ENCODE measurements around the gene NAB1. TPM values are rescaled to one million over a fixed set of nuclear protein-coding genes. Genes with fewer than 3 reads are reported as not detected.
A peak's percentile ranks its signal among the peaks of the same experiment; 100 is the strongest.

The NAB1 gene
- total RNA-seq, 1 donor from 2014 or later, result 31.3 TPM

DNA sequence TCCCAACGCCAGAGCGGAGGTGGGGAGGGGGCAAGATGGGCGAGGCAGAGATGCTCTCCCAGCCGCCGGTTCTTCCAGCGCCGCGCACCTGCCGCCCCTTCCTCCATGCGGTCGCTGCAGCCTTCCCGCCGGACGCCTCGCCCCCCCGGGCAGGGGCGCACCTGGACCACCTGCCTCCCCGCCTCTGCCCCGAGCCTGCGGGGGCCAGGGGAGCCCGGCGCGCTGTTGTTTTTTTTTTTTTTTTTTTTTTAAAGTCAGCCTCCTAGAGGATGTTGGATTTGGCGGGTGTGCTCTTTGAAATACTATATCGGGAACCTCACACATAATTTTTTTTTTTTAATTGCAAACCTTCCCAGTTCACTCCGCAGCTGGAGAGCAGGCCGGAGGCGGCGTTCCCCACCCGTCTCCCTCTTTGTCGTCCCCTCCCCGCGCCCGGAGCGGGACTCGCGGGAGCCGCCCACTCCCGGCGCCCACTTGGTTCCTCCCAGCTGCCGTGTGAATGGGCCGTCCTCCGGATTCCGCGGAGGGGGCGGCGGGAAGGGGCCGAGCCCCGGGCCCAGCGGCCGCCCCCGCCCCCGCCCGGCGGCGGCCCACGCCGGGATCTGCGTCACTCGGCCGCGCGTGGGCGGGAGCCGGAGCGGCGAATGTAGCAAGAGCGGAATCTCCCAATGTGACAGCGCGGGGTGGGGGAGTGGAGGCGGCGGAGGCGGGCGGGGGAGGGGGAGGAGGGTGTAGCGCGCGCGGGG, 421 bp upstream of the NAB1 start:
- ChIA-PET POLR2A (interaction anchor here (0.5 to 2.1 kb wide), 13 partner anchors 11 to 885 kb away, joined by 3 to 34 read pairs (median 8); partner anchors contain the start of gene NEMP2), CTCF (no interaction called here)
- H3K27me3 Mint-ChIP-seq, result no peaks in the 10 kb centered on the region
- H3K9me3 Mint-ChIP-seq, result no peaks in the 10 kb centered on the region
- intact Hi-C loops (cut with micrococcal nuclease), result loop anchor here (1.0 to 10.0 kb wide), 11 partner anchors 32 to 1208 kb away; partner anchors contain the start of genes ASNSD1, GLS, MFSD6 and NABP1
- H3K4me1 Mint-ChIP-seq, result peaks cover 22% of the 10 kb centered on the region
- peak overlapping the region; percentile 79 for H3K27ac Mint-ChIP-seq
- peak overlapping the region; percentile 83 for H3K4me3 Mint-ChIP-seq
- ATAC-seq (ENCODE audit: low read depth) (peak; percentile 77), DNase-seq (peak; percentile 91)
- H3K36me3 Mint-ChIP-seq (ENCODE audit: low read depth), result peaks cover 5% of the 10 kb centered on the region
- TF ChIP-seq, protein P1, sequence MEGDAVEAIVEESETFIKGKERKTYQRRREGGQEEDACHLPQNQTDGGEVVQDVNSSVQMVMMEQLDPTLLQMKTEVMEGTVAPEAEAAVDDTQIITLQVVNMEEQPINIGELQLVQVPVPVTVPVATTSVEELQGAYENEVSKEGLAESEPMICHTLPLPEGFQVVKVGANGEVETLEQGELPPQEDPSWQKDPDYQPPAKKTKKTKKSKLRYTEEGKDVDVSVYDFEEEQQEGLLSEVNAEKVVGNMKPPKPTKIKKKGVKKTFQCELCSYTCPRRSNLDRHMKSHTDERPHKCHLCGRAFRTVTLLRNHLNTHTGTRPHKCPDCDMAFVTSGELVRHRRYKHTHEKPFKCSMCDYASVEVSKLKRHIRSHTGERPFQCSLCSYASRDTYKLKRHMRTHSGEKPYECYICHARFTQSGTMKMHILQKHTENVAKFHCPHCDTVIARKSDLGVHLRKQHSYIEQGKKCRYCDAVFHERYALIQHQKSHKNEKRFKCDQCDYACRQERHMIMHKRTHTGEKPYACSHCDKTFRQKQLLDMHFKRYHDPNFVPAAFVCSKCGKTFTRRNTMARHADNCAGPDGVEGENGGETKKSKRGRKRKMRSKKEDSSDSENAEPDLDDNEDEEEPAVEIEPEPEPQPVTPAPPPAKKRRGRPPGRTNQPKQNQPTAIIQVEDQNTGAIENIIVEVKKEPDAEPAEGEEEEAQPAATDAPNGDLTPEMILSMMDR (IDR thresholded peaks at IDR 0.05), result no peak

DNA sequence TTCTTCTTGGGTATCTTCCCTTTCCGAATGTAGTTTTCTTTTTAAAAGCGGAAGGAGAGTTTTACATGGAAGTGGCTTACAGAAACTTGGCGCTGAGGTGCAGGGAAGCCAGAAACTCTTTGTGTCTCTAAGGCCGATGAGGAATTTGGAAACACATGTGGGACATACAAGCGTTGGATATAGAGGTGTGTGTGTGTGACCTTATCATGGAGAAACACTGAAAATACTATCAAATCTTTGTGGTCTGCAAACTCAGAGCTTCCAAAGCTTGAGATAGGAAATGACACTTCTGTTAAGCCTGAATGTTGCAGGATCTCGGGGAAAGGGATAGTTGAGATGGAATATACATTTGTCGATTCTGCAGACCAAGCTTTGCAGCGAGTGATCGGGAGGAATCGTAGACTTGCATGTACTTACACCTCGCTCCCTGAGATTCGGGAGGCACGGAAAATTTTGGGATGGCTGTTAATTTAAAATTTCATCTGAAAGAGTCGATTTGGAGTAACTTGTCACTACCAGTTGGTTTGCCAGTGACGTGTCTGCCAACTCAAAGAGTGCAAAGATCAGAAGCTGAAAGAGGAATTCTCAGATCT, 1.0 kb downstream of the NAB1 start:
- no peaks in the 10 kb centered on the region for H3K9me3 Mint-ChIP-seq
- POLR2A ChIA-PET, result interaction anchor here (0.6 to 2.0 kb wide), 5 partner anchors 25 to 232 kb away, joined by 3 to 14 read pairs (median 4); partner anchors contain the start of genes GLS and NEMP2
- CTCF ChIA-PET, result interaction anchor here (1.0 kb wide), 1 partner anchor 29 kb away, joined by 5 read pairs; no protein-coding TSS in a partner anchor
- peak overlapping the region; percentile 91 for H3K4me3 Mint-ChIP-seq
- H3K4me1 Mint-ChIP-seq, result peaks cover 22% of the 10 kb centered on the region
- intact Hi-C loops (cut with micrococcal nuclease), result loop anchor here (1.0 to 10.0 kb wide), 9 partner anchors 69 to 1209 kb away; partner anchors contain the start of genes ASNSD1, MFSD6, NABP1 and NEMP2
- H3K27ac Mint-ChIP-seq, result peak overlapping the region; percentile 80
- DNase-seq, result no peak
- no peak for ATAC-seq (ENCODE audit: low read depth)
- peaks cover 5% of the 10 kb centered on the region for H3K36me3 Mint-ChIP-seq (ENCODE audit: low read depth)
- no peaks in the 10 kb centered on the region for H3K27me3 Mint-ChIP-seq
- TF ChIP-seq, protein P1 (IDR thresholded peaks at IDR 0.05), result no peak

DNA sequence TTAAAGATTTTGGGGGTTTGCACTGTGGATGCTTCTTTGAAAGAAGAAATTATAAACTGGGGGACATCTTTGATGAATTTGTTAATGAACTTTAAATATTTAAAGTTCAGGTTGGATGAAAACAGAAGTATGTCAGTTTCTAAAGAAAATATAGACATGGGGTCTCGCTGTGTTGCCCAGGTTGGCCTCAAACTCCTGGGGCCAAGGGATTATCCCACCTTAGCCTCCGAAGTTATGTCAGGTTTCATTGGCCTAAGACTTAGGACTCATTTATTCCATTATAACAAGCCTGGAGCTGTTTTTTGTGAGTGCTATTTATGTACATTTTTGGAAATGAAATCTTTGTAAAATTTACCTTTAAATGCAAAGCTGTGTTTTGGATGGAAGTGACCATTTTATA, 2.5 kb downstream of the NAB1 start:
- H3K9me3 Mint-ChIP-seq, result no peaks in the 10 kb centered on the region
- ATAC-seq (ENCODE audit: low read depth), result no peak
- no peak for DNase-seq
- H3K27me3 Mint-ChIP-seq, result no peaks in the 10 kb centered on the region
- no peak overlapping the region for H3K4me3 Mint-ChIP-seq
- ChIA-PET CTCF (interaction anchor here (1.4 kb wide), 1 partner anchor 28 kb away, joined by 5 read pairs; no protein-coding TSS in a partner anchor), POLR2A (interaction anchor here (1.0 to 2.0 kb wide), 2 partner anchors 28 to 118 kb away, joined by 4 to 14 read pairs; partner anchors contain the start of gene NEMP2)
- H3K27ac Mint-ChIP-seq, result no peak overlapping the region
- TF ChIP-seq, protein P1 (IDR thresholded peaks at IDR 0.05), result no peak
- H3K36me3 Mint-ChIP-seq (ENCODE audit: low read depth), result peaks cover 8% of the 10 kb centered on the region
- H3K4me1 Mint-ChIP-seq, result peaks cover 21% of the 10 kb centered on the region
- intact Hi-C loops (cut with micrococcal nuclease), result loop anchor here (5.0 kb wide), 1 partner anchor 361 kb away; the partner anchor contains the start of gene STAT1

DNA sequence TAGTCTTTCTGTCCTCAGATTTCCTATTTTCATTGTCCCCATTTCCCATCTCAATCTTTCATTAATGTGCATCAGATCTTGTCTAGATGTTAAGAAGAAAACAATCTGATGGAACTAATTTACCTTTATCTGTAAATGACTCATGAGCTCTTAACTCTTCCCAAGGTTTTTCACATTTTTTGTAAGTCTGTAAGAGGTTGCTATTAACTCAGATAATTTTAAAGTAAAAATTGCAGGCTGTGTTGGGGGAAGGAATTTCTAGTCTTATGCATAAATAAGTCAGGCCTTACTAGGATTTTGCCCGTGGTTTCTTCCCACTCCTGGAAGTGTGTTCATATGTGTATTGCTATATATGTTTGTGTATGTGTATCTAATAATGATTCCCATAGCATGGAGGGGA, 4.3 kb downstream of the NAB1 start:
- no peaks in the 10 kb centered on the region for H3K9me3 Mint-ChIP-seq
- peaks cover 8% of the 10 kb centered on the region for H3K36me3 Mint-ChIP-seq (ENCODE audit: low read depth)
- no peak overlapping the region for H3K27ac Mint-ChIP-seq
- ATAC-seq (ENCODE audit: low read depth) (no peak), DNase-seq (no peak)
- H3K4me3 Mint-ChIP-seq, result no peak overlapping the region
- TF ChIP-seq, protein P1 (IDR thresholded peaks at IDR 0.05), result no peak
- ChIA-PET POLR2A (interaction anchor here (1.5 to 2.4 kb wide), 2 partner anchors 119 to 121 kb away, joined by 4 to 8 read pairs; partner anchors contain the start of gene NEMP2), CTCF (interaction anchor here (1.3 kb wide), 1 partner anchor 9 kb away, joined by 3 read pairs; no protein-coding TSS in a partner anchor)
- peaks cover 14% of the 10 kb centered on the region for H3K4me1 Mint-ChIP-seq
- H3K27me3 Mint-ChIP-seq, result no peaks in the 10 kb centered on the region
- intact Hi-C loops (cut with micrococcal nuclease), result loop anchor here (5.0 kb wide), 1 partner anchor 359 kb away; the partner anchor contains the start of gene STAT1
